Activated CD4-positive, alpha-beta T cell treated with anti-CD3 and anti-CD28 coated beads for 24 hours (primary cell): ENCODE data around the gene KCNIP4.

Experiments used
- DNase-seq, 2 donors: peaks; one replicate each; pipeline ENCODE4 v3.0.0-alpha.2; 2020; ENCODE audit warnings: low read depth in 2 of 2

KCNIP4 gene

GRCh38 chr4:21692241-21692640 is 256.3 kb downstream of the KCNIP4 start:
- DNase-seq = no peak

GRCh38 chr4:21688596-21689265 is 259.8 kb downstream of the KCNIP4 start:
- no peak for DNase-seq

DNA sequence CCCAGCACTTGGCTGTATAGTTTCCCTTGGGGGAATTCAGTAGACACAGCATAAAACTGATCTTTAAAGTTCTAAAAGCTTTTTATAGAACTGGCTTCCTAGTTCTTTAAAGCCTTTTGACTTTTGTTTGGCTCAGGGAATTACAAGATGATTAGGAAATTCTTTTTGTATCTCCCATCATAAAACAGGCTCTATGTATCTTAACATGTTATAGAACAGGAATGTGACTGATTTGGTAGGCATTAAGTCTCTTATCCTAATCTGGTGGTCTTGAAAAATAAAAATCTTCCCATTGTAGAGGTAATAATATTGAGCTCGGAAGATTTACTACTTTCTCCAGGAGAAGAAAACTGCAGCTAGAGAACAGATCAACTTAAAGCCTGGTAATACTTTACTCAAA is 262.7 kb downstream of the KCNIP4 start:
- no peak for DNase-seq

GRCh38 chr4:21680326-21680898 is 268.2 kb downstream of the KCNIP4 start:
- no peak for DNase-seq

GRCh38 chr4:21678711-21679110 is 269.9 kb downstream of the KCNIP4 start:
- DNase-seq = no peak

- no peak for DNase-seq
These were observed 271.4 kb downstream of the KCNIP4 start for GRCh38 chr4:21677173-21677572.

GRCh38 chr4:21664355-21664754 is 284.2 kb downstream of the KCNIP4 start:
- DNase-seq = no peak

DNA sequence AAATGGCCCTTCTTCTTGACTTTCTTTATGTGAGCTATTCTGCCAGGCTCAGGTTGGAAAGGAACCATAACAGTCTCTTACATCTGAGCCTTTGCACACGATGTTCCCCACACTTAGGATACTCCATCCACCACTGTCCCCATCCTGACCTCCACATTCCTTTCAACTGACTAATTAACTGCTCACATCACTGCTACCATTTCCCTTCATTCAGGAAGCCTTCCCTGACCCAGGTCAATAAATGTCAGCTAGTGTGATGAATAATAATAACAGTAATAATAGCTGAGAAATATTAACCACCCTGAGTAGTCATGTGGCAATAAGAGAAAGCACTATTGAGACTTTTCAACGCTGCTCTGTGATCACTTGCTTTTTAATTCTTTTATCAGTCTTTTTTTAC is 291.7 kb downstream of the KCNIP4 start:
- DNase-seq = no peak

GRCh38 chr4:21655031-21655430 is 293.5 kb downstream of the KCNIP4 start:
- DNase-seq = no peak

GRCh38 chr4:21652508-21653231 is 295.9 kb downstream of the KCNIP4 start:
- DNase-seq = no peak

DNA sequence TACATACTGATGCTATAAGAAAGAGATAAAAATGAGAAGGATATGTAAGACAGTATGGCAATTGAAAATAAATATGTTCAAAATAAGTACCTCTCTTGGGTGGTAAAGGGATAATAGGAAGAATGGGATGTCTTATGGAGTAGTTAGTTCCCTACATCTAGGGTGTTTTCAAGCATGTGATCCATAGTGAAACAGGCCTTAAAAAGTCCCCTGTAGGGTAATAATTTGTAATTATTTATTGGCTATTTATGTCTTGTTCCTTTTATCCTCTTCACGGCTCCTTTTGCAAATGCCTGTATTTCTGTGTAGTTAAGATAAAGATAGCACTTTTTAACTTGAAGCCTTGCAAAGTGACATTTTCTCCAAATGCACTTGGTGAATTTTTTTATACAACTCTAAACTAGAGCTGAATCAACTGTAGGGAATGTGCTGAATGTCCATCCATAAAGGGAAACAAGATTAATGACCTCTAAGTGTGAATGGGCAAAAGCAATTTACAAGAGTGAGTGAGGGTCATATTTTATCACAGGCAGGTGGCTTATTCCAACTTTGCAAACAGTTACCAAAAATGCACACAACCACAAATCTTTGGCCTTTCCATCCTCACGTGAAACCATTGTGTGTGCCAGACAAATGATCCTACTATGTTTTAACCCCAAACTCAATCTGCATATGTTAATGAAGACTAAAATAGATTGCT is 299.0 kb downstream of the KCNIP4 start:
- no peak for DNase-seq

GRCh38 chr4:21645776-21646175 is 302.8 kb downstream of the KCNIP4 start:
- no peak for DNase-seq

GRCh38 chr4:21641696-21642095 is 306.9 kb downstream of the KCNIP4 start:
- DNase-seq = no peak

- no peak for DNase-seq
These were observed 310.3 kb downstream of the KCNIP4 start for GRCh38 chr4:21638171-21638725.

GRCh38 chr4:21628916-21629610 is 319.5 kb downstream of the KCNIP4 start:
- DNase-seq = no peak

DNA sequence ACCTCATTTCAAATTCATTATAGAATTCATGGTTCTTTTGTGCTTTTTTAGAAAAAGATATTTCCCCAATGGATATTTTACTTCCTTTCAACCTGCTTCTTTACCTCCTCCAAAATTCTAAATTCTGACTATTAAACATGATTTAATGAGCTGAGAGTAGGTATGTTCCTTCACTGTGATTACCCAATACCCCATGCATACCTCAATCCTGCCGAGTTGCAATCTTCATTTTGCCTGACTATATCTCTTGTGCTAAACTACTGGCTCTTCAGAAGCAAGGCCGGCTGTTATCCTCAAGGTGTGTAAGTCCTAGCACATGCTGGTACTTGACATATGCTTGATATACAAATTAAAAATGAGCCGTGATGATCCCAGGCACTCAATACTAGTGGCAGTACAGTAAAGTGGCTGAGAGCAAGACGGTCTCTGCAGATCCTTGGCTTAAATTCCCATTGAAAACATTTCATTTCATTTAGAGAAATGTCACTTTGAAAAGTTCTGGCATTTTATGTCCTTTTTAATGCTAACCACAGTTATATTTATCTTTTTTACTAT is 320.4 kb downstream of the KCNIP4 start:
- no peak for DNase-seq

- no peak for DNase-seq
These were observed 323.1 kb downstream of the KCNIP4 start for GRCh38 chr4:21625447-21625846.

GRCh38 chr4:21605006-21605405 is 343.6 kb downstream of the KCNIP4 start:
- no peak for DNase-seq

GRCh38 chr4:21596521-21596920 is 352.1 kb downstream of the KCNIP4 start:
- DNase-seq = no peak

DNA sequence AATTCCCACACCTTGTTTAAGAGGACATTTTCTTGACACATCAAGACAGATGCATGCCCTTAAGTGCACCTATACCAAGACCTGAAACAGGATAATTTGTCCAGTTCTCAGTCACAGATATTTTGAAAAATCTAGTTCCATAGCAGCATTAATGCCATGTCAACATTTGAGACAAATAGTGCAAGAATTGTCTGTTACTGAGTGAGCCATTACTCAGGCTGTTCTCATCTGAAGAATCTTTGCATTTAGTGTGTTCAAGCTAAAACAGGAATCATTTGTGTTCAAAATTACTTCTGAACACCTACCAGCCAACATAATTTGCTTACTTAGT is 354.9 kb downstream of the KCNIP4 start:
- no peak for DNase-seq

DNA sequence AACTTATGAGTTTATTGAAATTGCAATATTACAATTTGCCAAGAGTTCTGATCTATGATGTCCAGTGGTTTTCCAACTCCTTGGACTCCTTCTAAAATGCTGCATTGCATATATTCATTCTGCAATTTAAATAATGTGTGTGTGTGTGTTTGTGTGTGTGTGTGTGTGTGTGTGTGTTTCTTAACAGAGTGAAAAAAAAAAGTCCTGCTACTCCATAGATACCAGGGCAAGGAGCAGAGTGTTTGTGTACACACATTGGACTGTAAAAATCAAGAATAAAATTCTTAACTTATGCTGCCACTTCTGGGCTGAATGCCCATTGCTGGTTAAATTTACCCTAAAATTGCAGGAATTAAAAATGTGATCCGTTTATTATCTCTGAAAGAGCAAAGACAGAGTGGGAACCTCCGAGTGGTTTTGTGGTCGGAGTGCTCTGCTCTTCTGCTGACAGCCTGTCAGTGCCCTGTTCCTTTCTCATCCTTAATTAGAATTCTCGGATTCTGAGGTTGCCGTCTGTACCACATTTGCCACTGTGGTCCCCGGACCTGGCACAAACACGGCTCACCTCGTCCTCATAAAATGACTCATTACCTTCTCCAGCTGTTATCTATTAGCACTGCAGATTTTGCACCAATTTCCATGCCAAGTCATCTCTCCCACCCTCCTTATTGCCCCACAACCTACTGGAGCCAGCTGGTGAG is 355.5 kb downstream of the KCNIP4 start:
- DNase-seq = no peak
